ENCODE measurements around the gene POU2F1.

DNA sequence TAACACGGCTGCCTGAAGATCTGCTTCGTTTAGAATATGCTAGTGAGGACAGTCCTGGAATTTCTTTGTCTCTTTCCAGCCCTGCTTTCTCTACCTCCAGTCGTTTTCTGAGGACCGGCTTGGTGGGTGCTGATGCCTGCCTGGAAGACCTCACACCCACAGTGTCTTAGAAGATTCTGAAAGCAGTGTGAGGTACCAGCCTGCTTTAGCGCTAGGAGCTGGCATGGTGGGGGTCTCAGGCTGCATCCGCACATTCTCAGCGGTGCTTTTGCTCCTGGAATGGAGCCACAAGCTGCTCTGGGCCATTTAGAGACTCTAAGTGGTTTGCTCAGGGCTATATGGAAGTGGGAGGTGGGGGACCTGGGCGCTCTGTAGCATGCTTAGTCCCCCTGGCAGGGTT, 236.2 kb downstream of the POU2F1 start:
- TF ChIP-seq, protein P1, sequence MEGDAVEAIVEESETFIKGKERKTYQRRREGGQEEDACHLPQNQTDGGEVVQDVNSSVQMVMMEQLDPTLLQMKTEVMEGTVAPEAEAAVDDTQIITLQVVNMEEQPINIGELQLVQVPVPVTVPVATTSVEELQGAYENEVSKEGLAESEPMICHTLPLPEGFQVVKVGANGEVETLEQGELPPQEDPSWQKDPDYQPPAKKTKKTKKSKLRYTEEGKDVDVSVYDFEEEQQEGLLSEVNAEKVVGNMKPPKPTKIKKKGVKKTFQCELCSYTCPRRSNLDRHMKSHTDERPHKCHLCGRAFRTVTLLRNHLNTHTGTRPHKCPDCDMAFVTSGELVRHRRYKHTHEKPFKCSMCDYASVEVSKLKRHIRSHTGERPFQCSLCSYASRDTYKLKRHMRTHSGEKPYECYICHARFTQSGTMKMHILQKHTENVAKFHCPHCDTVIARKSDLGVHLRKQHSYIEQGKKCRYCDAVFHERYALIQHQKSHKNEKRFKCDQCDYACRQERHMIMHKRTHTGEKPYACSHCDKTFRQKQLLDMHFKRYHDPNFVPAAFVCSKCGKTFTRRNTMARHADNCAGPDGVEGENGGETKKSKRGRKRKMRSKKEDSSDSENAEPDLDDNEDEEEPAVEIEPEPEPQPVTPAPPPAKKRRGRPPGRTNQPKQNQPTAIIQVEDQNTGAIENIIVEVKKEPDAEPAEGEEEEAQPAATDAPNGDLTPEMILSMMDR (IDR thresholded peaks at IDR 0.05) = no peak
- TF ChIP-seq EP300 (IDR thresholded peaks at IDR 0.05) = no peak
- no peak for TF ChIP-seq POLR2A (IDR thresholded peaks at IDR 0.05)
- no peak for TF ChIP-seq POLR2AphosphoS5 (IDR thresholded peaks at IDR 0.05)

All from upper lobe of left lung (tissue), 4 donors.